ENCODE measurements around the gene C1orf146.

DNA sequence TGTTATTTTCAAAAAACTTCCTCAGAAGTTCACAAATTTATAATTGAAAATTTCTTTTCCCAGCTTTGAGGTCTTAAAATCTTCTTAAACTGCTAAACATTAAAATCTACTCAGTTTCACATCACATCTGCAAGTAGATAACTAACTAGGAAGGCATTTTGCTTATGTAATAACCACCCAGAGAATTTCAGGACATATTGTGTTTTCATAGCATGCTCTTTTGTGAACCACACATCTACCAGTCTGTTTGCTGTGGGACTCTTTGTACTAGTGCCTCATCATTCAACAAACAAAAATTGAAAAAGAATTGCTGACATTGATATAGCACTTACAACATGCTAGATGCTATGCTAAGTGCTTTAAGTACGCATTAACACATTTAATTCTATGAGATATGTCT, 31.6 kb upstream of the C1orf146 start:
- TF ChIP-seq ZFP30 (CRISPR knock-in tag; IDR thresholded peaks at IDR 0.05), result no peak
- no peak for TF ChIP-seq ZFP3 (CRISPR knock-in tag; IDR thresholded peaks at IDR 0.05)
- TF ChIP-seq, protein P1, sequence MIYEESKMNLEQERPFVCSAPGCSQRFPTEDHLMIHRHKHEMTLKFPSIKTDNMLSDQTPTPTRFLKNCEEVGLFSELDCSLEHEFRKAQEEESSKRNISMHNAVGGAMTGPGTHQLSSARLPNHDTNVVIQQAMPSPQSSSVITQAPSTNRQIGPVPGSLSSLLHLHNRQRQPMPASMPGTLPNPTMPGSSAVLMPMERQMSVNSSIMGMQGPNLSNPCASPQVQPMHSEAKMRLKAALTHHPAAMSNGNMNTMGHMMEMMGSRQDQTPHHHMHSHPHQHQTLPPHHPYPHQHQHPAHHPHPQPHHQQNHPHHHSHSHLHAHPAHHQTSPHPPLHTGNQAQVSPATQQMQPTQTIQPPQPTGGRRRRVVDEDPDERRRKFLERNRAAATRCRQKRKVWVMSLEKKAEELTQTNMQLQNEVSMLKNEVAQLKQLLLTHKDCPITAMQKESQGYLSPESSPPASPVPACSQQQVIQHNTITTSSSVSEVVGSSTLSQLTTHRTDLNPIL (CRISPR knock-in tag; IDR thresholded peaks at IDR 0.05; ENCODE audit: low read depth), result no peak
- no peak for TF ChIP-seq ESRRG (CRISPR knock-in tag; IDR thresholded peaks at IDR 0.05)
- TF ChIP-seq, protein P2, sequence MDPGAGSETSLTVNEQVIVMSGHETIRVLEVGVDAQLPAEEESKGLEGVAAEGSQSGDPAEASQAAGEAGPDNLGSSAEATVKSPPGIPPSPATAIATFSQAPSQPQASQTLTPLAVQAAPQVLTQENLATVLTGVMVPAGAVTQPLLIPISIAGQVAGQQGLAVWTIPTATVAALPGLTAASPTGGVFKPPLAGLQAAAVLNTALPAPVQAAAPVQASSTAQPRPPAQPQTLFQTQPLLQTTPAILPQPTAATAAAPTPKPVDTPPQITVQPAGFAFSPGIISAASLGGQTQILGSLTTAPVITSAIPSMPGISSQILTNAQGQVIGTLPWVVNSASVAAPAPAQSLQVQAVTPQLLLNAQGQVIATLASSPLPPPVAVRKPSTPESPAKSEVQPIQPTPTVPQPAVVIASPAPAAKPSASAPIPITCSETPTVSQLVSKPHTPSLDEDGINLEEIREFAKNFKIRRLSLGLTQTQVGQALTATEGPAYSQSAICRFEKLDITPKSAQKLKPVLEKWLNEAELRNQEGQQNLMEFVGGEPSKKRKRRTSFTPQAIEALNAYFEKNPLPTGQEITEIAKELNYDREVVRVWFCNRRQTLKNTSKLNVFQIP (CRISPR knock-in tag; IDR thresholded peaks at IDR 0.05; ENCODE audit: borderline replicate concordance, low read depth), result no peak

Measured in SK-N-SH treated with all-trans-retinoic acid at 6 μM for 48 hours (cell line).